Stimulated activated naive CD8-positive, alpha-beta T cell treated with anti-CD3 and anti-CD28 coated beads, Interleukin-15, amount 100 ng/mL, for 72 hours (primary cell): ENCODE results near the gene MAP2K3.

ENCODE experiments used
- ATAC-seq: fragments of 150-1000 bp; cut with Tn5 transposase; 2 replicates; pipeline ENCODE4 v1.10.0; 2021; ENCODE audit warnings: mild to moderate bottlenecking, moderate library complexity
- DNase-seq, 2 donors: peaks; one replicate each; pipeline ENCODE4 v3.0.0; 2021 to 2022
- H3K27ac Mint-ChIP-seq, 2 donors: one replicate each; pipeline ENCODE4 v1.8.0; 2022; ENCODE audit warnings: mild to moderate bottlenecking in 2 of 2, mixed read lengths in 2 of 2, moderate library complexity in 2 of 2
- H3K27me3 Mint-ChIP-seq: one replicate; pipeline ENCODE4 v1.8.0; 2022; ENCODE audit warnings: mixed read lengths
- H3K4me1 Mint-ChIP-seq: one replicate; pipeline ENCODE4 v1.8.0; 2022; ENCODE audit warnings: mild to moderate bottlenecking, mixed read lengths
- H3K4me3 Mint-ChIP-seq, 2 donors: one replicate each; pipeline ENCODE4 v1.8.0; 2022; ENCODE audit warnings: mild to moderate bottlenecking in 2 of 2, mixed read lengths in 2 of 2, moderate library complexity in 1 of 2
- H3K9me3 Mint-ChIP-seq, 2 donors: one replicate each; pipeline ENCODE4 v1.8.0; 2022; ENCODE audit warnings: mixed read lengths in 2 of 2

Gene MAP2K3

GRCh38 chr17:21362331-21362931 lies 77.9 kb downstream of the MAP2K3 start:
- no peak overlapping the region for H3K27ac Mint-ChIP-seq
- H3K9me3 Mint-ChIP-seq = no peaks in the 10 kb centered on the region
- ATAC-seq (no peak), DNase-seq (no peak)
- H3K27me3 Mint-ChIP-seq = no peaks in the 10 kb centered on the region
- no peaks in the 10 kb centered on the region for H3K4me1 Mint-ChIP-seq
- no peak overlapping the region for H3K4me3 Mint-ChIP-seq

GRCh38 chr17:21363776-21364642 lies 79.5 kb downstream of the MAP2K3 start:
- no peaks in the 10 kb centered on the region for H3K27me3 Mint-ChIP-seq
- no peak for DNase-seq
- no peak overlapping the region for H3K4me3 Mint-ChIP-seq
- peak overlapping the region in 1 of 2 donors; percentile 29 for H3K27ac Mint-ChIP-seq
- no peak for ATAC-seq
- no peaks in the 10 kb centered on the region for H3K4me1 Mint-ChIP-seq
- no peaks in the 10 kb centered on the region for H3K9me3 Mint-ChIP-seq
